ENCODE results near the gene NBDY. TPM values are rescaled to one million over a fixed set of nuclear protein-coding genes. Genes with fewer than 3 reads are reported as not detected.

Gene NBDY
- total and polyA plus RNA-seq, 2 of the 13 experiments (the other 11 are each of a cell fraction or from before 2014, with no cell fraction given): 1.4 to 1.7 TPM

DNA sequence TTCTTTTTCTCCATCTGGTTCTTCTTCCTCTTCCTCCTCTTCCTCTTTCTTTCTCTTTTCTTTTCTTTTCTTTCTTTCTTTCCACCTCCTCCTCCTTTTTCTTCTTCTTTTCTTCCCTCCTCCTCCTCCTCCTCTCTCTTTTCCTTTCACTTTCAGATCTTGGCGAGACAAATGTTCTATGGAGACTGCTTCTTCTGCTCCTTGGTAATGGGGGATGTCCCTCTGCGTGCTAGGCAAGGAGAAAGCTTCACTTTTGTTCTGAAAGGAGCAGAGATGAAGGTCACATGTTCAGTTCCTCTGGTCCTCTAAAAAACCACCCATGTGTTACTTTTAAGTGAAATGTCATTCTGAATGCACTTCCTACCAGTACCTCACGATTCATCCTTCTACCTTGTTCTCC, 33.2 kb downstream of the NBDY start (continued):
- TF ChIP-seq, protein P1, sequence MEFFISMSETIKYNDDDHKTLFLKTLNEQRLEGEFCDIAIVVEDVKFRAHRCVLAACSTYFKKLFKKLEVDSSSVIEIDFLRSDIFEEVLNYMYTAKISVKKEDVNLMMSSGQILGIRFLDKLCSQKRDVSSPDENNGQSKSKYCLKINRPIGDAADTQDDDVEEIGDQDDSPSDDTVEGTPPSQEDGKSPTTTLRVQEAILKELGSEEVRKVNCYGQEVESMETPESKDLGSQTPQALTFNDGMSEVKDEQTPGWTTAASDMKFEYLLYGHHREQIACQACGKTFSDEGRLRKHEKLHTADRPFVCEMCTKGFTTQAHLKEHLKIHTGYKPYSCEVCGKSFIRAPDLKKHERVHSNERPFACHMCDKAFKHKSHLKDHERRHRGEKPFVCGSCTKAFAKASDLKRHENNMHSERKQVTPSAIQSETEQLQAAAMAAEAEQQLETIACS (CRISPR knock-in tag; IDR thresholded peaks at IDR 0.05): no peak
- TF ChIP-seq ZSCAN31 (CRISPR knock-in tag; IDR thresholded peaks at IDR 0.05; ENCODE audit: low read depth) (no peak), NFYC (CRISPR knock-in tag; IDR thresholded peaks at IDR 0.05) (no peak), ATM (IDR thresholded peaks at IDR 0.05; ENCODE audit: borderline replicate concordance) (no peak)
- TF ChIP-seq, protein P2, sequence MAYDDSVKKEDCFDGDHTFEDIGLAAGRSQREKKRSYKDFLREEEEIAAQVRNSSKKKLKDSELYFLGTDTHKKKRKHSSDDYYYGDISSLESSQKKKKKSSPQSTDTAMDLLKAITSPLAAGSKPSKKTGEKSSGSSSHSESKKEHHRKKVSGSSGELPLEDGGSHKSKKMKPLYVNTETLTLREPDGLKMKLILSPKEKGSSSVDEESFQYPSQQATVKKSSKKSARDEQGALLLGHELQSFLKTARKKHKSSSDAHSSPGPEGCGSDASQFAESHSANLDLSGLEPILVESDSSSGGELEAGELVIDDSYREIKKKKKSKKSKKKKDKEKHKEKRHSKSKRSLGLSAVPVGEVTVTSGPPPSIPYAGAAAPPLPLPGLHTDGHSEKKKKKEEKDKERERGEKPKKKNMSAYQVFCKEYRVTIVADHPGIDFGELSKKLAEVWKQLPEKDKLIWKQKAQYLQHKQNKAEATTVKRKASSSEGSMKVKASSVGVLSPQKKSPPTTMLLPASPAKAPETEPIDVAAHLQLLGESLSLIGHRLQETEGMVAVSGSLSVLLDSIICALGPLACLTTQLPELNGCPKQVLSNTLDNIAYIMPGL (CRISPR knock-in tag; IDR thresholded peaks at IDR 0.05; ENCODE audit: borderline replicate concordance in 1 of 2, low read depth in 1 of 2): no peak
- TF ChIP-seq, protein P3, sequence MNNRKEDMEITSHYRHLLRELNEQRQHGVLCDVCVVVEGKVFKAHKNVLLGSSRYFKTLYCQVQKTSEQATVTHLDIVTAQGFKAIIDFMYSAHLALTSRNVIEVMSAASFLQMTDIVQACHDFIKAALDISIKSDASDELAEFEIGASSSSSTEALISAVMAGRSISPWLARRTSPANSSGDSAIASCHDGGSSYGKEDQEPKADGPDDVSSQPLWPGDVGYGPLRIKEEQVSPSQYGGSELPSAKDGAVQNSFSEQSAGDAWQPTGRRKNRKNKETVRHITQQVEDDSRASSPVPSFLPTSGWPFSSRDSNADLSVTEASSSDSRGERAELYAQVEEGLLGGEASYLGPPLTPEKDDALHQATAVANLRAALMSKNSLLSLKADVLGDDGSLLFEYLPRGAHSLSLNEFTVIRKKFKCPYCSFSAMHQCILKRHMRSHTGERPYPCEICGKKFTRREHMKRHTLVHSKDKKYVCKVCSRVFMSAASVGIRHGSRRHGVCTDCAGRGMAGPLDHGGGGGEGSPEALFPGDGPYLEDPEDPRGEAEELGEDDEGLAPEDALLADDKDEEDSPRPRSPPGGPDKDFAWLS (CRISPR knock-in tag; IDR thresholded peaks at IDR 0.05; ENCODE audit: borderline replicate concordance): no peak
